Activated CD8-positive, alpha-beta memory T cell treated with anti-CD3 and anti-CD28 coated beads for 48 hours (primary cell): ENCODE results near the gene ANKRD36B.
A peak's percentile ranks its signal among the peaks of the same experiment; 100 is the strongest.
"Not testable (repeated sequence)": the region's sequence is repeated elsewhere in the genome, so short reads cannot be mapped to it uniquely, and the experiment has no call there.

ENCODE experiments used
- DNase-seq, 3 experiments: peaks; one replicate each; pipeline ENCODE4 v3.0.0-alpha.2; 2020; ENCODE audit warnings: low read depth in 2 of 3, low spot score in 2 of 3

ANKRD36B gene

DNA sequence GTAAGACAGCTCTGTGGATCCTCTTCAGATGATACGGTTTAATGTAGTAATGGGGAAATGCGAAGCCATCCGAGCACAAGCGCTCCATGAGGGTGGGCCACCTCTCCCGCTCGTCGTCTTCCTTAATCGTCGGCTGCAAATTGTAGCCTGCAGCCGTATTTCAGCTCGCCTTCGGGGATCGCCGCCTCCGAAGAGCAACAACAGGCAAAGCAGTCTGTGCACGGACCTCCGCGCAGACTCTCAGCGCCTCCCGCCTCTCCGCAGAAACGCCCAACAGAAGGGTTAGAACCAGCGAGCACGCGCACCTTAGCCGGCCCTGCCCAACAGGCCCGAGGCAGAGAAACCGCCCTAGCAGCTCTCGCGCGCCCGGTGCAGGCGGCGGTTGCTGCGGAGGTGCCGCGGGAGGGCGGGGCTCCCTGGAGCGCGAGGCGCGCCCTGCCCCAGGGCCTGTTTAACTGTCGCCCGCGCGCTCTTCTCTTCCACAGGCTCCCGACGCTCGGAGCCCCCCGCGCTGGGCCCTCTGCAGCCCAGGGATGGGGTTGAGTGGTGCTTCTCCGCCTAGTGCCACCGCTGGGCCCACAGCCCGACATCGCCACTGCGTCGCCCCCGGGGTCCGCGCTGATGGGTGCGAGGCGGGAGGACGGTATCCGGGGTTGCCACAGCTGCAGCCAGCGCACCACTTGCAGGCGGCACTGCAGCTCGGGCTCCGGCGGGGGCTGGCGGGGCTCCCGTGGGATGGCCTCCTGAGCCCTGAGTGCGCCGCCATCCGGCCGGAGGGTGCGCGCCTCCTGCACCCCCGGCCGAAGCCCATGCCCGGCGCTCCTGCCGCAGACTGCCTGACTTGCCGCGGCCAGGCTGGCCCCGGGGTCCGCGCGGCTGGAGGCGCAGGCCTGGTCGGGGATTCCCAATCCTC is at the start of gene ANKRD36B:
Gene ANKRD36B, minus strand, starts transcription at position 280 of the 913 bp plus-strand sequence. Its CDS starts 192 bp downstream, at position 88.
- peak; percentile 30 to 38 (median 36) for DNase-seq

DNA sequence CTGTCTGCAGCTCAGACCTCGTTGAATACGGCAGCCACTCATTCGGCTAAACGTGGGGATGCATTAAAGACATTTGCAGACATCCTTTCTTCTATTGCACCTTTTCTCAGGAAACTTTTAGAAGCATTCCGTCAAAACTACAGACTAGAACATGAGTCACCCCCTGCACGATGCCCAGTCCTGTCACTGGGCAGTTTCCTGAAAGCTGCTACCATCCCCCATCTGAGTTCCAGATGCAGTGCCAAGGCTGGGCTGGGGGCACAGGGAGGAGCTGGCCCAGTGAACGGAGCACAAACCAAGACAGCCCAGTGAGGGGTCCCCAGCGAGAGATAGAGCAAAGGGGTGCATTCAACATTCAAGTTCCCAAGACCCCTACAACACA is 36.4 kb upstream of the ANKRD36B start:
- not testable (repeated sequence) for DNase-seq

DNA sequence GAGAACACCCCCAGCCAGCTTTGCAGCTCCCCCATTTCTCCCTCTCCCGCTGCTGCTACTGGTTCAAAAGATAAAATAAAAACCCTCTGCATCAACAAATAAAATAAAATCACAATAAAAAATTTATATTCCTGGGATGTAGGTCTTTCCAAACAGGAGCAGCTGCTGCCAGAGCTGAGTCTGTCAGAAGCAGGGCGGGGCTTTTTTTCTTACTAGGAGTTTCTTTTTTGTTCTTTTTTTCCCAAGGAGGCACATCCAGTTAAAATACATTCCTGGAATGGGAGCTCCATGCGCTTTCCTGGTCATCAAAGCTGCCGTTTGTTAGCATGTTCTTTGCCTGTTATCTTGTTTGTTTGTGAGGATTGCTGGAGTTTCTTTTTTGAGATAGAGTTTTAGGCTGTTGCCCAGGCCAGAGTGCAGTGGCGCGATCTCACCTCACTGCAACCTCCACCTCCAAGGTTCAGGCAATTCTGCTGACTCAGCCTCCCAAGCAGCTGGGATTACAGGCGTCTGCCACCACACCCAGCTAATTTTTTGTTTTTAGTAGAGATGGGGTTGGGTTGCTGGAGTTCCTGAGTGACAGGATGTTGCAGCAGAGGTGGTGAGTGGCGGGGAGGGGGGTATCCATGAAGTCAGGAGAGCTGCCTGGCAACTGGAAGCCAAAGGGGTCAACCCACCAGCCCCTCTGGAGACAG is 35.8 kb upstream of the ANKRD36B start:
- not testable (repeated sequence) for DNase-seq

DNA sequence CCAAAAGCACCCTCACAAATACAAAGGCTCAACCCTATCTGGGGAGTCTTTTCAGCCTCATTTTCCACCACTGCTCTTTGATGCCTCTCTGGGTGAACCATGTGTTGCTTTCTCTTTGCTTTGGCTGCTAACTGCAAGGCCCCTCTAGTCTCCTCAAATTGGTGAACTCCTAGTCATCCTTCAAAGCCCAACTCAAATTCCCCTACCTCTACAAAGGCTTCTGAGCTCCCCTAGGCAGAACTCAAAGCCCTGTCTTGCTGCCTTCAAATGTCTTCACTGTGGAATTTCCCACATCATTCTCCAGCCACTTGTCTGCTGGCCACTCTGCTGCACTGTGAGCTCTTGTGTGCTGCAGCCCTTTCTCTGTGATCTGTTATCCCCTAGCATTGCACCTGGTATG is 33.3 kb upstream of the ANKRD36B start:
- not testable (repeated sequence) for DNase-seq

DNA sequence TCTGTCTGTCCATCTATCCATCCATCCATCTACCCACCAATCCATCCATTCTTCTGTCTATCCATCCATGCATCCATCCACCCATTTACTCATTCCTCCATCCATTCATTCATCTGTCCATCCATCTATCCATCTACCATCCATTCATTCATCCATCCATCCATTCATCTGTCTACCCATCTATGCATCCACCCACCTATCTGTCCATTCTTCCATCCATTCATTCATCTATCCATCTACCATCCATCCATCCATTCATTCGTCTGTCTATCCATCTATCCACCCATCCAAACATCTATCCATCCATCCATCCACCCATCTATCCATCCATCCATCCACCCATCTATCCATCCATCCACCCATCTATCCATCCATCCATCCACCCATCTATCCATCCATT is 30.8 kb upstream of the ANKRD36B start:
- not testable (repeated sequence) for DNase-seq

DNA sequence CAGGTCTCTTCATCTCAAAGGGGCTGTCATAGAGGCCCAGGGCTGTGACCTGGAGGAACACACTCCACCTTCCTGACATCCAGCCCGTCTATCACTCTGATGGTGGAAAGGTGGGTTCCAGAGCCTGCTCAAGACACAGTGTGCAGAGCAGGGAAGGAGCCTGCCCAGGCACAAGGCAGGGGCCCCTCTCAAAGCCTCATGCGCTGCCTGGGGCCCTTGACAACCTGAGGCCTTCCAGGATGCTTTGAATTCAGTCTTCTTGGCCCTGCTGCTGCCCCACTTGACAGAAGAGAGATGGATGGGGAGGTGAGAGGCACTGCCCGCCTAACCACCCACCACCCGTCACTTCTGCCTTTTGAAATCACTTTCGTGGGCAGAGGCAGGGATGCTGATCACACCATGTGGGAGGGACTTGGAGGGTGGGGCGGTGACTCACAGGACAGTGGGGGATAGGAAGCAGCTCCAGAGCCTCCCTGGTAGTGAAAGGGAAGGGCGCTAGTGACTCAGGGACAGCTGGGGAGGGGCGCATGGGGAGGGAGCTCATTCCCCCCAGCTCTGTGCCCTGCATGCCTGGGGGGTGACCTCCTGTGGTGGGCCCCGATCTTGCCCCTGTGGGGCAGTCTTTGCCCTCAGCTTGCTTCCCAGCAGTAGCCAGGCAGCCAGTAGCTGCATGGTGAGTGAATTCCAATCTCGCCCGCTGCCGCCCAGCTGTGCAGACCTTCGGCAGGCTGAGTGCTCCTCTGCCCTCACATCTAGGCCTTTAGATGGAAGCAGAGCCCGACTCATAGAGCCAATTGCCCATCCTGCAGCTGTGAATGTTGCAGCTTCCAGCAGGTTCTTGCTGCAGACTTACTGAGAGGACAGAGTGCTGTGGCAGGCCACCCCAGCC is 29.5 kb upstream of the ANKRD36B start:
- not testable (repeated sequence) for DNase-seq

DNA sequence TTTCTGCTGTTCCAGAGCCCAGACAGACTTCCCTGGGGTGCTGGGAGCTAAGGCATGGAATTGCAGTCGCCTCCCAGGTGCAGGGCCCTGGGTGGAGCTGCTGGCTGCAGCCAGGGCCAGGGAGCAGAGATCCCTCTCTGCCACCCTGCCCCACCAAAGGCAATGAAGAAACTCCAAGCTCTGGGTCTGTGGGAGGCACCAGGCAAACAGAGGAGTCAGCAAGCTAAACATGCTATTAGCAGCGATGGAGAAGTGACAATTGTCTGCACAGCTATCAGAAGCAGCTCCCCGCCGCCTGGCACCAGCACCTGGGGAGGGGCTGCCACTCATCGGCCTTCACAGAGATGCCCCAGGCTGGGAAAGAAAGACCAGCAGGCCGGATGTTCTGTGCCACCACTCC is 28.2 kb upstream of the ANKRD36B start:
- no peak for DNase-seq

DNA sequence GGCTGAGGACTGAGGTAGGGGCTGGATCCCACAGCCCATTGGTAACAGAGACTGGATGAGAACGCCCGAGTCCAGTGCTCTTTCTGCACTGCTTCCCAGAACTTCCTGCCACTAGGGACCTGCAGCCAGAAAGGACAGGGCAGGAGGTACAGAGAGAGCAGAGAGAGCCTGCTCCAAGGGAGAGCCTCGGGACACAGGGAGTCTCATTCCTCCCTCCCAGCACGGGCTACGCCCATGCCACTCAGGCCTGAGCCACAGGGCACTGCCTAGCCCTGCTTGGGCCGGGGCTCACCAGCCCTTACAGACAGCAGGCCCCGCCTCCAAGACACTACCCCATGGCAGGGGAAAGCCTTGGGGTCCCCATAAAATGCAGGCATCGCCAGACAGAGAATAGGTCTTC is 26.1 kb upstream of the ANKRD36B start:
- DNase-seq = not testable (repeated sequence)

DNA sequence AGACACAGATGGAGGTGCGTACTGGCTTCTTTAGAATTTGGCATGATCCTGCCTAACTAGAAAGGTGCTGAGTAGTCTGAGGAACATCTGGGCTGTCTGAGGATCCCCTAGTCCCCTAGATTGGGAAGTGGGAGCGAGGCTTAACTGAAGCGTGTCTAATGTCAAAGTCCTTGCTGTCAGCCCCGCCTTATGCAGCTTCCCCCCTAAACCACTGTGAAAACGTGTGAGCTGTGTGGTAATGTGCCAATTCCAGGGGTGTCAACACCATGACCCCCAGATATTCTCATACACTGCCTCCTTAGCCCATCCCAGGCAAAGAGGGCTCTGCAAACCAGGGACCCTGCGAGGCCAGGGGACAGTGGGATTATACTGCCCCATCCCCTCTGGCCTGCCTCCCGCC is 22.2 kb upstream of the ANKRD36B start:
- not testable (repeated sequence) for DNase-seq

DNA sequence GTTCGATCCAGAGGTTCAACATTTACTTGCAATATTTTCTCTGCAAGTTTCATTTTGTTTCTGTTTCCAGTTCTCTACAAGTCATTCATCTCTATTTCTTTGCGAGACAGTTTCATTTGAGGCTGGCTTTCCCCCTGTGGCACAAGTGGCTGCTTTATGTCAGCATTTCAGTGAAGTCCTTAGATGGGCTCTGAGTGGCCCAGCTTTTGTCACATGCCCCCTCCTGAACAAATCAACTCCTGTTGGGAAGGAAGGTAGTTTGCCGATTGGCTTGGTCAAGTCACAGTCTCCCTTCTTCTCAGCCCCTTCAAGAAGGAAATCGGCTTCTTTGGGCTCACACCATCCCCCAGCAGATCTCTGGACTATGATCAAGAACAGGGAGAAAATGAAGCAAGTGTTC is 19.1 kb upstream of the ANKRD36B start:
- DNase-seq = not testable (repeated sequence)

DNA sequence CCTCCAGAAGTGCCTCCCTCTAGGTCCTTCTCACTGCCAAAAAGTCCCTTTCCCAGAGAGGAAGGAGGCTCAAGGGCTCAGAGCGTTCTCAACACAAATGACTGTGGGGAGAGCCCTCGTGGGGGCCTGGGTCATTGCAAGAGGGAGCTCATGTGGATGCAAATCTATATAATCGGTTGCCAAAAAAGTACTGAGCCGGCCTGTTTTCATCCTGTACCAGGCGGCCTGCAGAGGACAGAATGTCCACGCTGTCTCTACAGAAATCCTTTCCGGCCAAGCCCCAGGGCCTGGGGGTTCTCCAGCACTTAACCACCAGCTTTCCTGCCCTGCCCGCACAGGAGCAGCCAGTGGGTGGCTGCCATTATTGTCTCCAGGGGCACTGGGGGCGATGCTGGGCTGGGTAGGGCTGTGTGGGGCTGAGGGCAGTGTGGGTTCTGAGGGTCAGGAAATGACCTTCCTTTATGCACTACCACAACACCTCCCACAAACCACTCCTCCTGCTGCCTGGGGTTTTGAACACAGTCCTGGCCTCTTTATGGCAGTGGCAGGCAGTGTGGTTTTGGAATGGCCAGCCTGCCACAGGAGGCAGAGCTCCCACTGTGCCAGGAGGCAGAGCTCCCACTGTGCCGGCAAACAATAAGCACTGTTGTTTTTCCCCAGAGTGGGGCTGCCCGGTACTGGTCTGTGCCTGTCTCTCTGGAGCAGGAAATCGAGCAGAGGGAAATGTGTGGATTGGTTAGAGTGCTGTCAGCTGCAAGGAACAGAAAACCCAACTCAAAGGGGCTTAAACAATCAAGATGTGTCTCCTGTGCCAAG is 16.1 kb upstream of the ANKRD36B start:
- DNase-seq = not testable (repeated sequence)

DNA sequence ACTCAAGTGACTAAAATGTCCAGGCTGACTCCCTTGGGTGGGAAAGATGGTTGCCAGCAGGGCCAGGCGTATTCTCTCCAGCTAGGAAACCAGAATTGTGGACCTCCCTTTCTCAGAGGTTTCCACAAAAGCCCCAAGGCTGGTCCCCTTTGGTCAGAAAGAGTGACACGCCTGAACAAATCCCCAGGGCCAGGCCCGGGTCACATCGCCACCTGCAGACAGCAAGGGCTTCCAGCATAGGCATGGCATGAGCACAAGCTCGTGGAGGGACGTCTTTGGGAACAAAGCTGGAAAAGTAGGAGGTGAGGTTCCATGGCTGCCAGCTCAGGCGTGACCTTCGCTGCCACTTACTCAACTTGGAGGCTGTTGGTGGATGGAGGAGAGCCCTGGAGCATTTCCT is 15.4 kb upstream of the ANKRD36B start:
- DNase-seq = not testable (repeated sequence)

DNA sequence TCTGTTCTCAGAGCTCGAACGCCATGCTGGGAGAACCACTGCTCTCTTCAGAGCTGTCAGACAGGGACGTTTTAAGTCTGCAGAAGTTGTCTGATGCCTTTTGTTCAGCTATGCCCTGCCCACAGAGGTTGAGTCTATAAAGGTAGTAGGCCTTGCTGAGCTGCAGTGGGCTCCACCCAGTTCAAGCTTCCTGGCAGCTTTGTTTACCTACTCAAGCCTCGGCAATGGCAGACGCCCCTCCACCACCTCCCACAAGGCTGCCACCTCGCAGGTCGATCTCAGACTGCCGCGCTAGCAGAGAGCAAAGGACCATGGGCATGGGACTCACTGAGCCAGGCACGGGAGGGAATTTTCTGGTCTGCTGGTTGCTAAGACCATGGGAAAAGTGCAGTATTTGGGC is 11.9 kb upstream of the ANKRD36B start:
- DNase-seq = not testable (repeated sequence)

DNA sequence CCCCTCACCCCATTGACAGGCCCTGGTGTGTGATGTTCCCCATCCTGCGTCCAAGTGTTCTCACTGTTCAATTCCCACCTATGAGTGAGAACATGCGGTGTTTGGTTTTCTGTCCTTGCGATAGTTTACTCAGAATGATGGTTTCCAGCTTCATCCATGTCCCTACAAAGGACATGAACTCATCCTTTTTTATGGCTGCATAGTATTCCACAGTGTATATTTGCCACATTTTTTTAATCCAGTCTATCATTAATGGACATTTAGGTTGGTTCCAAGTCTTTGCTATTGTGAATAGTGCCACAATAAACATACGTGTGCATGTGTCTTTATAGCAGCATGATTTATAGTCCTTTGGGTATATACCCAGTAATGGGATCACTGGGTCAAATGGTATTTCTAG is 6.5 kb upstream of the ANKRD36B start:
- DNase-seq = not testable (repeated sequence)

DNA sequence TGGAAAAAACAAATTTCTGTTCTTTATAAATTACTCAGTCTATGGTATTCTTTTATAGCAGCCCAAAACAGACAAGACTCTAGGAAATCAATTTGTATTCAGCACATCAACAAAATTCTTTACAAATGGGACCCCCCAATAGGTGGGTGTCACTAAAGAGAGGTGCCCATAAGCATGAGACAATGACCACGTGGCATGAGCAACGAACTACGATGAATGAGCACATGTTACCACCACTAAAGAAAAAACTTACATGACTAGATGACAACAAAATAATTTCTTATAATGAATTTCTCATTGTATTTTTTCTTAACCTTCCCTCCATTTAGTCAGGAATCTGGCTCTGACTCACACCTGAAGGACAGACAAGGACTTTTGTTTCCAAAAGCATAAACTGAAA is 3.8 kb upstream of the ANKRD36B start:
- DNase-seq = not testable (repeated sequence)

DNA sequence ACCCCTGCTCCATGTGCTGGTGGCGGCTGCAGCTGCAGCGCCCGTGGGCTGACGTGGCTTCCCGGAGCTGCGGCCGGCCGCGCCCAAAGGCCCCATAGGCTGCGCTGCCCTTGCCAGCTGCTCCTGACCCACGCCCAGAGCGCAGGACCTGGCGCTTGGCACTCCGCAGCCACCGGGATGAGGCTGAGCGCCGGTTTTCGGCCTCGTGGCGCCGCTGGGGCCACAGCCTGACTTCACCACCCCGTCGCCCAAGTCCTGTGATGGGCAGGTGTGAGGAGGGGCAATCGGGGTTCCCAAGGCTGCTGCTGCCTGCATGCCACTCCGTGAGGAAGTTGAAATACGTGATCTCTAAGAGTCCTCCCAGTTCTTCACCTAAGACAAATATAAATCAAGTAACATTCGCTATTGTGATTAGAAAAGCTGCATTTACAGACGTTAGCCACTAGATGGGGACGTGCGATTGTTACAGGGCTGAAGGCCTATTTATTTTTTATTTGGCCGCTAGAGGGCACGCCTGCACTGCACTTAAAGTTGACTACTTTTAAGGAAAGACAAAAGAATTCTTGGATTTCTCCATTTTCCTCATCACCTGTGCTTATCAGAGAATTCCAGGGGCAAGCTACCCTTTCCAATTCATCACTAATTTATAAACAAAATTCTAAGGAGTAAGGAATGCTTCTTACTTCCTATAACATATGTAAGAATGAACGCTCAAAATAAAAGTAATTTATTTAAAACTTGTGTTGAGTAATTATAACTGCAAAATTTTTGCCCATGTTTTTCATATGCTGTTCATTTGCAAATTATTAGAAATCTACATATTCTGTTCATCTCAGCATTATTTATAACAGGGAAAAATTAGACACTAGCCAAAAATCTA is 1.1 kb upstream of the ANKRD36B start:
- DNase-seq = peak; percentile 28 to 42 (median 31)

DNA sequence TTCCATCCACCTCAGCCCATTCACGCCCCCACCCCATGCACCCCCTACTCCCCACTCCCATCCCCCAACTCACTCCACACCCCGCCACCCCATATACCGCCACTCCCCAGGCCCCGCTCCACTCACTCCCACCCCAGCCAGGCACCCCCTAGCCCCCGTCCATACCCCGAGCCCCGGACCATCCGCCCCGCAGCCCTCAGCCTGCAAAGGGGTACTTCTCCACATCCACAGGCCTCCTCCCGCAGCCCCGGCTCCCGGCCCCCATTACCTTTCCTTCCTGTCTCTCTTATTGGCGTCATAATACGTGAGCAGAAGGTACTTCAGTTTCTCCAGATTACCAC is 450 bp downstream of the ANKRD36B start:
- not testable (repeated sequence) for DNase-seq

DNA sequence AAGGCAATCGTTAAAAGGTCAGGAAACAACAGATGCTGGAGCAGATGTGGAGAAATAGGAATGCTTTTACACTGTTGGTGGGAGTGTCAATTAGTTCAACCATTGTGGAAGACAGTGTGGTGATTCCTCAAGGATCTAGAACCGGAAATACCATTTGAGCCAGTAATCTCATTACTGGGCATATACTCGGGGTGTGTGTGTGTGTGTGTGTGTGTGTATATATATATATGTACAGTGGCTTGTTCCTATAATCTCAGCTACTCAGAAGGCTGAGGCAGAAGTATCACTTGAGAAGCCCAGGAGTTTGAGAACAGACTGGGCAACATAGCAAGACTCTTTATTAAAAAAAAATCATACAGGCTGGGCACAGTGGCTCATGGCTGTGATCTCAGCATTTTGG is 24.0 kb downstream of the ANKRD36B start:
- DNase-seq = not testable (repeated sequence)

DNA sequence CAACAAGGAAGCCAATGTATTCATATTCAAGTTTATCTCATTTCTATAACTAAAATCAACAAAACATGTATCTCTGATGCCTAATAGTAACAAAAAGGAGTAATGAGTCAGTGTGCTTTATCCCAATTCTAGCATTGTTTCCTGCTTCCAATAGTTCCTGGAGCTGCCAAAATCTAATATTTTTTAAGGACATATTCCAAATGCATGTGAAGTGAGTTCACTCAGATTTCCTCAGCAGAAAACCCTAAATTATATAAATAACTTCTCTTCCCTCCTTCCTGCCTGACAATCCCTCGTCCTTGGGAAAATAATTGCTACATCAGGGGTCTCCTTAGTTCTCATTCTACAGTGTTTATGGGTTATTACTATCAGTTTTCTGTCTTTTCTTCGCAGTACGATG is 37.3 kb downstream of the ANKRD36B start:
- not testable (repeated sequence) for DNase-seq
